Measurements from ENCODE around the gene C4orf50. TPM values are rescaled to one million over a fixed set of nuclear protein-coding genes. Genes with fewer than 3 reads are reported as not detected.
A peak's percentile ranks its signal among the peaks of the same experiment; 100 is the strongest.

Gene C4orf50
- total and polyA plus RNA-seq, 2 of the 8 experiments (the other 6 are each of a cell fraction or from before 2014, with no cell fraction given) = 0.08 to 0.22 TPM

DNA sequence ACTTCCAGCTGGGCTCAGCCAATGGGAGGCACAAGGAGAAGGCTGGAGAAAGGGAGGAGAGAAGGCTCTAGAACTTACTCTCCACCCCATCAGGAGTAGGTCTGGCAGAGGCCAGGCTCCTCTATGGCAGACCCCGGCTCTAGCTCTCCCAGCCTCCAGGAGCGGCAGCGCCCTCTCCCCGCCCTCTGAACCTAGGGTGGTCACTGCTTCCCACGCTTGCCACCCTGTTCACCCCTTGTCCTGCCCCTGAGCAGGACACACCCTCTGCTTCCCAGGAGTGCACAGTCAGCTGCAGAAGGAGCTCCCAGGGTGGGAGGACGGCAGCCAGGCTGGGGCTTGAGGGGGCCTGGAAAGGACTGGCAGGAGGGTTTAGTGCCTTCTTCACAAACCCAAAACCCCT, 72.3 kb downstream of the C4orf50 start:
- Histone ChIP-seq H4K5ac (ENCODE audit: insufficient read length, low read depth, low read length) (no peak overlapping the region), H4K8ac (ENCODE audit: extremely low read depth, insufficient read depth, low read length) (no peak overlapping the region; the same call in 1 of the 2 replicates), H4K20me1 (replicated peaks in 1 of 2; ENCODE audit: control insufficient read depth in 1 of 2, insufficient read depth in 2 of 2, low read length in 2 of 2) (no peaks in the 10 kb centered on the region), H3K36me3 (ENCODE audit: control insufficient read depth in 2 of 4, insufficient read depth in 4 of 4, low read length in 3 of 4) (no peaks in the 10 kb centered on the region), H2BK120ac (replicated peaks; ENCODE audit: low read depth, low read length) (no peak overlapping the region), H2AFZ (ENCODE audit: low read length) (no peak overlapping the region), H3K79me1 (ENCODE audit: low read depth, low read length) (no peaks in the 10 kb centered on the region), H3K23me2 (ENCODE audit: low read depth, low read length) (no peaks in the 10 kb centered on the region), H3K56ac (replicated peaks; ENCODE audit: insufficient read length, low read depth, low read length) (no peak overlapping the region), H3K4me2 (ENCODE audit: insufficient read depth in 1 of 2, low read depth in 2 of 2, low read length in 2 of 2) (no peak overlapping the region), H3K27me3 (replicated peaks in 1 of 4; ENCODE audit: control insufficient read depth in 3 of 4, extremely low read depth in 1 of 4, insufficient read depth in 3 of 4, low read length in 3 of 4) (no peaks in the 10 kb centered on the region), H3K9ac (replicated peaks in 1 of 4; ENCODE audit: extremely low read depth in 1 of 4, low read depth in 3 of 4, low read length in 3 of 4) (no peak overlapping the region), H2BK20ac (ENCODE audit: low read length) (no peak overlapping the region), H3K4me1 (replicated peaks in 1 of 4; ENCODE audit: control insufficient read depth in 3 of 4, insufficient read depth in 4 of 4, low read length in 3 of 4) (peaks cover 0 to 6% (median 0%) of the 10 kb centered on the region in 4 experiments; a peak in 1 of 7 replicates), H3K79me2 (ENCODE audit: control insufficient read depth in 1 of 2, insufficient read depth in 2 of 2, low read length in 2 of 2) (no peaks in the 10 kb centered on the region), H3K9me3 (ENCODE audit: insufficient read depth in 2 of 2, low read depth in 1 of 2, low read length in 1 of 2) (no peaks in the 10 kb centered on the region), H3K27ac (ENCODE audit: low read depth, low read length) (no peak overlapping the region), H3K23ac (ENCODE audit: insufficient read length) (no peak overlapping the region), H3K4me3 (ENCODE audit: extremely low read depth in 1 of 4, insufficient read depth in 2 of 4, low read depth in 3 of 4, low read length in 4 of 4) (no peak overlapping the region), H2BK5ac (ENCODE audit: low read depth, low read length) (peak overlapping the region; percentile 35; the same call in 1 of the 2 replicates), H3K18ac (ENCODE audit: extremely low read depth, low read length) (no peak overlapping the region), H2BK12ac (ENCODE audit: low read depth, low read length) (peak overlapping the region; percentile 50; the same call in 1 of the 2 replicates), H2BK15ac (ENCODE audit: low read length) (0 out of 2 replicates have a peak overlapping the region, but pooled peaks have one; percentile 54), H2AK5ac (ENCODE audit: low read depth, low read length) (no peak overlapping the region), H3K14ac (ENCODE audit: insufficient read length) (no peak overlapping the region), H4K91ac (replicated peaks; ENCODE audit: insufficient read length, low read length) (no peak overlapping the region), H3K4ac (replicated peaks; ENCODE audit: insufficient read length, low read depth, low read length) (no peak overlapping the region)
- DNase-seq (ENCODE audit: low read depth in 1 of 2, low spot score in 2 of 2) (no peak), FAIRE-seq (no peak)
- WGBS, 2 experiments (ENCODE audit: extremely low coverage in 1 of 2, insufficient coverage in 1 of 2, insufficient read length in 1 of 2, insufficient replicate concordance in 2 of 2, low coverage in 1 of 2, low lambda C conversion rate in 2 of 2, missing lambda C conversion rate in 1 of 2) = 86% methylated on average over 6 of the region's 6 CpGs; no CpG with 5 or more reads in 1 of the 2 experiments
- ChIA-PET POLR2A (ENCODE audit: partially characterized antibody) (no interaction called here), CTCF (ENCODE audit: partially characterized antibody) (interaction anchor here (3.3 kb wide), 1 partner anchor 18 kb away, joined by 15 read pairs; no protein-coding TSS in a partner anchor)
- TF ChIP-seq RFX5 (IDR thresholded peaks at IDR 0.05; ENCODE audit: borderline replicate concordance, low read depth, low read length) = no peak
- no peak for TF ChIP-seq SIRT6 (IDR thresholded peaks at IDR 0.05; ENCODE audit: low read length)

All from H1 (cell line).